GM21390 (cell line): ENCODE measurements around the gene TSACC.

Experiments
- ATAC-seq: cut with Tn5 transposase; IDR thresholded peaks from one replicate; pipeline ENCODE4 v1.9.1; 2021; ENCODE audit not compliant: unreplicated experiment

The TSACC gene

GRCh38 chr1:156373546-156373945 lies 35.2 kb downstream of the TSACC start:
- no peak for ATAC-seq

GRCh38 chr1:156376146-156376545 lies 37.8 kb downstream of the TSACC start:
- no peak for ATAC-seq

GRCh38 chr1:156376958-156377919 lies 38.9 kb downstream of the TSACC start:
- no peak for ATAC-seq

- no peak for ATAC-seq
These were observed 40.2 kb downstream of the TSACC start for GRCh38 chr1:156378557-156378956.

GRCh38 chr1:156379420-156380165 lies 41.3 kb downstream of the TSACC start:
- ATAC-seq, result no peak

GRCh38 chr1:156382561-156382960 lies 44.2 kb downstream of the TSACC start:
- no peak for ATAC-seq

- peak; percentile 67 for ATAC-seq
These were observed 44.7 kb downstream of the TSACC start for GRCh38 chr1:156383023-156383422.

- ATAC-seq, result no peak
These were observed 45.7 kb downstream of the TSACC start for GRCh38 chr1:156384007-156384406.

GRCh38 chr1:156384658-156385057 lies 46.3 kb downstream of the TSACC start:
- ATAC-seq, result no peak

GRCh38 chr1:156385534-156386031 lies 47.3 kb downstream of the TSACC start:
- ATAC-seq, result no peak

- ATAC-seq, result no peak
These were observed 48.0 kb downstream of the TSACC start for GRCh38 chr1:156386134-156386901.

- no peak for ATAC-seq
These were observed 48.9 kb downstream of the TSACC start for GRCh38 chr1:156386949-156387869.

- ATAC-seq, result no peak
These were observed 49.5 kb downstream of the TSACC start for GRCh38 chr1:156387870-156388173.

GRCh38 chr1:156388174-156389137 lies 50.1 kb downstream of the TSACC start:
- no peak for ATAC-seq

GRCh38 chr1:156389311-156389710 lies 51.0 kb downstream of the TSACC start:
- no peak for ATAC-seq

- ATAC-seq, result no peak
These were observed 52.4 kb downstream of the TSACC start for GRCh38 chr1:156390469-156391365.

GRCh38 chr1:156391366-156391677 lies 53.0 kb downstream of the TSACC start:
- no peak for ATAC-seq

- ATAC-seq, result no peak
These were observed 53.4 kb downstream of the TSACC start for GRCh38 chr1:156391701-156392100.
